Measurements from ENCODE around the gene FAM98C.
A peak's percentile ranks its signal among the peaks of the same experiment; 100 is the strongest.
"Not testable (repeated sequence)": the region's sequence is repeated elsewhere in the genome, so short reads cannot be mapped to it uniquely, and the experiment has no call there.

FAM98C gene

GRCh38 chr19:38402623-38402966, 298 bp upstream of the FAM98C start:
- H3K27ac ChIP-seq: peak overlapping the region; percentile 86
- TF ChIP-seq, protein P1, sequence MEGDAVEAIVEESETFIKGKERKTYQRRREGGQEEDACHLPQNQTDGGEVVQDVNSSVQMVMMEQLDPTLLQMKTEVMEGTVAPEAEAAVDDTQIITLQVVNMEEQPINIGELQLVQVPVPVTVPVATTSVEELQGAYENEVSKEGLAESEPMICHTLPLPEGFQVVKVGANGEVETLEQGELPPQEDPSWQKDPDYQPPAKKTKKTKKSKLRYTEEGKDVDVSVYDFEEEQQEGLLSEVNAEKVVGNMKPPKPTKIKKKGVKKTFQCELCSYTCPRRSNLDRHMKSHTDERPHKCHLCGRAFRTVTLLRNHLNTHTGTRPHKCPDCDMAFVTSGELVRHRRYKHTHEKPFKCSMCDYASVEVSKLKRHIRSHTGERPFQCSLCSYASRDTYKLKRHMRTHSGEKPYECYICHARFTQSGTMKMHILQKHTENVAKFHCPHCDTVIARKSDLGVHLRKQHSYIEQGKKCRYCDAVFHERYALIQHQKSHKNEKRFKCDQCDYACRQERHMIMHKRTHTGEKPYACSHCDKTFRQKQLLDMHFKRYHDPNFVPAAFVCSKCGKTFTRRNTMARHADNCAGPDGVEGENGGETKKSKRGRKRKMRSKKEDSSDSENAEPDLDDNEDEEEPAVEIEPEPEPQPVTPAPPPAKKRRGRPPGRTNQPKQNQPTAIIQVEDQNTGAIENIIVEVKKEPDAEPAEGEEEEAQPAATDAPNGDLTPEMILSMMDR (conservative IDR thresholded peaks at IDR 0.05): no peak

- H3K27ac ChIP-seq: no peak overlapping the region
- TF ChIP-seq, protein P1 (conservative IDR thresholded peaks at IDR 0.05): no peak
Observed at GRCh38 chr19:38404858-38405257, 2.0 kb downstream of the FAM98C start.

- TF ChIP-seq, protein P1 (conservative IDR thresholded peaks at IDR 0.05): no peak
- no peak overlapping the region for H3K27ac ChIP-seq
Observed at GRCh38 chr19:38405276-38405675, 2.4 kb downstream of the FAM98C start.

DNA sequence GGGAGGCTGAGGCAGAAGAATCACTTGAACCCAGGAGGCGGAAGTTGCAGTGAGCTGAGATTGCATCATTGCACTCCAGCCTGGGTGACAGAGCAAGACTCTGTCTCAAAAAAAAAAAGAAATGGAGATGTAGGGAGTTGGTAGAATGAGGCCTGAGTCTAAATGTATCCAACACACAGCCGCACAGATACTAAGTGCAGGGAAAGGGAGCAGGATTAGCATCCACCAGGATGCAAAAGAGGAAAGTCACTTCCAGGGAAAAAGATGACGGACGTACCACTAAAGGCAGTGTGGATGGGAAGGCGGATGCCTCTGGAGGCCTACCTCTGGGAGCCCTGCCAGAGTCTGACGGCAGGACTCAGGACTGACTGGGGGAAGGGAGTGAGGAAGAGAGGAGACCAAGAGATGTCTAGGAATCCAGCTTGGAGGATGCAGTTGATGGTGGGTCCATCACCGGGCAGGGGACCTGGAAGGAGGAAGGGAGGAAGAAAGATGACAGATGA, 6.8 kb downstream of the FAM98C start:
- TF ChIP-seq, protein P1 (conservative IDR thresholded peaks at IDR 0.05): no peak
- H3K27ac ChIP-seq: no peak overlapping the region

DNA sequence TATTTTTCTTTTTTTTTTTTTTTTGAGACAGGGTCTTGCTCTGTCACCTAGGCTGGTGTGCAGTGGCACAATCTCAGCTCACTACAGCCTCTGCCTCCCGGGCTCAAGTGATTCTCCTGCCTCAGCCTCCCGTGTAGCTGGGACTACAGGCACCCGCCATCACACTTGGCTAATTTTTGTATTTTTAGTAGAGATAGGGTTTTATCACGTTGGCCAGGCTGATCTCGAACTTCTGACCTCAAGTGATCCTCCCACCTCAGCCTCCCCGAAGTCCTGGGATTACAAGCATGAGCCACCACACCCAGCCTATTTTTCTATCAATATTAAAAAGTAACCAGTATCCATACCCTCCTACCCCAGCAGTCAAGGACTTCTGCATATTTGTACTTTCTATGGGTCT, 7.5 kb downstream of the FAM98C start:
- H3K27ac ChIP-seq: not testable (repeated sequence)

- TF ChIP-seq, protein P1 (conservative IDR thresholded peaks at IDR 0.05): no peak
- H3K27ac ChIP-seq: no peak overlapping the region
Observed at GRCh38 chr19:38411041-38411712, 8.3 kb downstream of the FAM98C start.

- not testable (repeated sequence) for H3K27ac ChIP-seq
Observed at GRCh38 chr19:38411898-38412297, 9.0 kb downstream of the FAM98C start.

DNA sequence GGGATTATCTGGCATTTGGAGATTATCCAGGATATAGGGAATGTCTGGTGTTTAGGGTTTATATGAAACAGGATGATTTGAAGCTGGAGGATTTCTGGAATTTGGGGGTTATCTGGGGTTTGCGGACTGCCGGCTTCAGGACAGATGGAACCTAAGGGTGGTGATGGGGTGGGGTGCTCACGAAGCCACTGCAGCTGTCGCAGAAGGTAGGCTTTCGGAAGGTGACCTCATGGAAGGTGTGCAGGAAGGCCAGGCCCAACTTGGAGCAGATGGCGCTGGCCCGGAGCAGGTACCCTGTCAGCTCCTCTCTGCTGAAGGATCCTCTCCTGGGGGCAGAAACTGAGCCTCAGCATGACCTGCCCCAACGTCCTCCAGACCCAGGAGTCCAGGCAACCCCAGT, 9.6 kb downstream of the FAM98C start:
- H3K27ac ChIP-seq: no peak overlapping the region
- TF ChIP-seq, protein P1 (conservative IDR thresholded peaks at IDR 0.05): no peak

DNA sequence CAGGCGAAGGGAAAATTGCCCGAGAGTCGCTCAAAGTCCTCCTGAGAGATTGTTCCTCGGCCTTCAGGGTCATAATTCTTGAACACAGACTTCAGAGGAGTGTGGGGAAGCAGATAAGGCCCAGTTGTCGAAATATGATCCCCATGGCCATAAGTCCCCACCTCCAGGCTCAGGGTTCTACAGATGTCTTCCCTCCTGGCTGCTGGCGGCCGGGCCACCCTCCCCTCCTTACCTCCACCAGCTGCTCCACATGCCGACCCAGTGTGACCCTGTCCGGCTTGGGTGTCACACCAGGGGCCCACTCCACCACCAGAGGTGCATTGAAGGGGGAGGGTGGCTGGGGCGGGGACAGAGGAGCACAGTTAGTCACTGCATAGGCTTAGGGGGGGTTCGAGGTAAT, 10.1 kb downstream of the FAM98C start:
- TF ChIP-seq, protein P1 (conservative IDR thresholded peaks at IDR 0.05): no peak
- no peak overlapping the region for H3K27ac ChIP-seq

All from VCaP (cell line).